Mesendoderm (in vitro differentiated cells): Measurements from ENCODE around the gene AGPS. TPM values are rescaled to one million over a fixed set of nuclear protein-coding genes. Genes with fewer than 3 reads are reported as not detected.

Experiments
- DNase-seq: peaks from one replicate; pipeline ENCODE4 v3.0.0; 2013
- H2AK5ac ChIP-seq: 2 replicates; pipeline ENCODE4 v1.6.1; 2013; ENCODE audit warnings: low read length, inconsistent platforms
- H2BK120ac ChIP-seq: 2 replicates; pipeline ENCODE4 v1.6.1; 2013; ENCODE audit warnings: low read depth, mild to moderate bottlenecking, low read length, moderate library complexity, mixed read lengths
- H2BK15ac ChIP-seq: replicated peaks from 2 replicates; pipeline ENCODE4 v1.6.1; 2013; ENCODE audit warnings: low read depth, mild to moderate bottlenecking, moderate library complexity
- H2BK5ac ChIP-seq: 2 replicates; pipeline ENCODE4 v1.6.1; 2013; ENCODE audit warnings: low read length, inconsistent platforms
- H3K18ac ChIP-seq: 2 replicates; pipeline ENCODE4 v1.6.1; 2013; ENCODE audit warnings: mild to moderate bottlenecking, low read length, mixed read lengths
- H3K23ac ChIP-seq: one replicate; pipeline ENCODE4 v1.6.1; 2013; ENCODE audit warnings: low read length
- H3K27ac ChIP-seq: 2 replicates; pipeline ENCODE4 v1.5.1; 2013; ENCODE audit warnings: low read depth, mild to moderate bottlenecking, inconsistent platforms, low read length, moderate library complexity
- H3K27me3 ChIP-seq: 2 replicates; pipeline ENCODE4 v1.6.1; 2013; ENCODE audit warnings: low read length, control low read depth, mild to moderate bottlenecking, inconsistent platforms; ENCODE audit not compliant: insufficient read depth, poor library complexity
- H3K36me3 ChIP-seq: 2 replicates; pipeline ENCODE4 v1.6.1; 2013; ENCODE audit warnings: low read length, inconsistent platforms; ENCODE audit not compliant: control insufficient read depth, insufficient read depth
- H3K4ac ChIP-seq: one replicate; pipeline ENCODE4 v1.6.1; 2013; ENCODE audit warnings: low read depth, mild to moderate bottlenecking, low read length, moderate library complexity
- H3K4me1 ChIP-seq: 2 replicates; pipeline ENCODE4 v1.6.1; 2013; ENCODE audit warnings: low read depth, low read length, inconsistent platforms; ENCODE audit not compliant: control insufficient read depth
- H3K4me2 ChIP-seq: 2 replicates; pipeline ENCODE4 v1.6.1; 2013; ENCODE audit warnings: low read length
- H3K4me3 ChIP-seq: 2 replicates; pipeline ENCODE4 v1.5.1; 2013; ENCODE audit warnings: mild to moderate bottlenecking, low read length
- H3K56ac ChIP-seq: one replicate; pipeline ENCODE4 v1.6.1; 2013; ENCODE audit warnings: low read length
- H3K79me1 ChIP-seq: 2 replicates; pipeline ENCODE4 v1.6.1; 2013; ENCODE audit warnings: low read length, inconsistent platforms
- H3K79me2 ChIP-seq: 2 replicates; pipeline ENCODE4 v1.6.1; 2013; ENCODE audit warnings: mild to moderate bottlenecking, low read length; ENCODE audit not compliant: control insufficient read depth, insufficient read depth
- H3K9ac ChIP-seq: 2 replicates; pipeline ENCODE4 v1.6.1; 2013; ENCODE audit warnings: low read length, inconsistent platforms
- H4K5ac ChIP-seq: one replicate; pipeline ENCODE4 v1.6.1; 2013; ENCODE audit warnings: low read length
- H4K8ac ChIP-seq: one replicate; pipeline ENCODE4 v1.6.1; 2013; ENCODE audit warnings: low read depth, mild to moderate bottlenecking, control low read depth, low read length, moderate library complexity
- whole genome bisulfite sequencing: extraction: QIAGEN DNeasy Blood & Tissue Kit; methylation state at CpG from one replicate; pipeline ENCODE4 v1.1.7; 2013; ENCODE audit warnings: low lambda C conversion rate, missing lambda C conversion rate; ENCODE audit not compliant: insufficient coverage; ENCODE audit errors: extremely low coverage; 5-methylcytosine and 5-hydroxymethylcytosine counted together
- small RNA-seq: library from polyadenylated mRNA; stranded (forward); fragments of <200 nt; extraction: miRNeasy Mini kit (QIAGEN cat#:217004); gene quantifications from one replicate; pipeline ENCODE3, GENCODE V24; 2013; ENCODE audit not compliant: insufficient read depth

Gene AGPS

DNA sequence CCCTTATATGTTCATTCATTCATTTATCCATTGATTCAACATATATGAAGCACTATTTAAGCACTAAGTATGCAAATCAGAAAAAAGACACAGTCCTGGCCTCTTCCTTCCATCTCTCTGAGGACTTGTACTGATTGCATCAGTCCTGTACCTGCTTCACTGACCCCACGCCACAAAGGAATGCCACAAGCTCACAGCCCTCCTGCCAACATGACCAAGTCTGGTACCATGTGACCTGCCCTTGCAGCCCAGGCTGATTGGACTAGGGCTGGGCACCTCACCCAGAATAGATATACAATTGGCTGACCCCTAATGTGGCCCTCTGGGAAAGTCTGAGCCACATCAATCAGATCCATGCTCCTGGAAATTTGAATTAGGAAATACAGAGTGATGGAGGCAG lies 196.6 kb downstream of the AGPS start:
- H2AK5ac ChIP-seq: no peak overlapping the region
- H3K4me3 ChIP-seq: no peak overlapping the region
- no peak overlapping the region for H3K4me2 ChIP-seq
- H3K56ac ChIP-seq: no peak overlapping the region
- H2BK5ac ChIP-seq: no peak overlapping the region
- no peak overlapping the region for H4K8ac ChIP-seq
- no peaks in the 10 kb centered on the region for H3K4me1 ChIP-seq
- H3K36me3 ChIP-seq: no peaks in the 10 kb centered on the region
- H3K27me3 ChIP-seq: no peaks in the 10 kb centered on the region
- no peak overlapping the region for H3K4ac ChIP-seq
- H3K18ac ChIP-seq: no peak overlapping the region
- H2BK120ac ChIP-seq: no peak overlapping the region
- H3K79me1 ChIP-seq: no peaks in the 10 kb centered on the region
- whole genome bisulfite sequencing: no CpG with 5 or more reads among the region's 1 CpG
- no peak overlapping the region for H2BK15ac ChIP-seq
- no peak overlapping the region for H3K27ac ChIP-seq
- H3K9ac ChIP-seq: no peak overlapping the region
- H4K5ac ChIP-seq: no peak overlapping the region
- no peak for DNase-seq
- H3K23ac ChIP-seq: no peak overlapping the region
- no peaks in the 10 kb centered on the region for H3K79me2 ChIP-seq

GRCh38 chr2:177592397-177592796 lies 199.8 kb downstream of the AGPS start:
- H4K5ac ChIP-seq: no peak overlapping the region
- no peaks in the 10 kb centered on the region for H3K4me1 ChIP-seq
- no peak overlapping the region for H2AK5ac ChIP-seq
- no peak overlapping the region for H3K18ac ChIP-seq
- no peak for DNase-seq
- no peak overlapping the region for H2BK120ac ChIP-seq
- no peak overlapping the region for H3K9ac ChIP-seq
- no peak overlapping the region for H3K4ac ChIP-seq
- H3K56ac ChIP-seq: no peak overlapping the region
- H3K4me2 ChIP-seq: no peak overlapping the region
- H3K27me3 ChIP-seq: no peaks in the 10 kb centered on the region
- no peaks in the 10 kb centered on the region for H3K79me2 ChIP-seq
- H2BK15ac ChIP-seq: no peak overlapping the region
- WGBS: no CpG with 5 or more reads among the region's 2 CpGs
- H2BK5ac ChIP-seq: no peak overlapping the region
- no peaks in the 10 kb centered on the region for H3K79me1 ChIP-seq
- no peak overlapping the region for H3K4me3 ChIP-seq
- H3K23ac ChIP-seq: no peak overlapping the region
- no peak overlapping the region for H3K27ac ChIP-seq
- no peak overlapping the region for H4K8ac ChIP-seq
- no peaks in the 10 kb centered on the region for H3K36me3 ChIP-seq

DNA sequence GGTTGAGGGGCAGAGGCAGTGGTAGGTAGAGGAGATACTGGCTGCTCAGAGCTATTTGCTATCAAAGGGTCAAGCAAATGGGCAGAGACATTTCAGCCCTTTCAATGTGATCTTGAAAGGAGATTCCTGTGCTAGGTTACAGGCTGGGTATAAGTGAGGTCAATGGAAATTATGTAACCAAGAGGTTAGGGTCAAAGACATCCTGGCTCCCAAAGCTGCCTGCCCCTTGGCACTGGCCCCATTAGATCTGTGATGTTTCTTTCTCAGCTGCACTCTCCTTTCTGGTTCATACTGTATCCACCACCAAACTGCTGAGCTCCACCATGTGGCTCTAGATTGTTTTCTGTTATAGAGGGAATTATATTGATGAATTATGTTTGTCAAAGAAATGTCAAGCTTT lies 200.4 kb downstream of the AGPS start:
- Histone ChIP-seq H3K9ac (no peak overlapping the region), H3K4ac (no peak overlapping the region), H4K5ac (no peak overlapping the region), H2BK15ac (no peak overlapping the region), H3K56ac (no peak overlapping the region), H3K79me2 (no peaks in the 10 kb centered on the region), H3K4me1 (peaks cover 3% of the 10 kb centered on the region), H3K36me3 (no peaks in the 10 kb centered on the region), H3K27me3 (no peaks in the 10 kb centered on the region), H3K4me2 (no peak overlapping the region), H3K18ac (no peak overlapping the region), H3K27ac (no peak overlapping the region), H4K8ac (no peak overlapping the region), H3K79me1 (no peaks in the 10 kb centered on the region), H3K23ac (no peak overlapping the region), H3K4me3 (no peak overlapping the region), H2BK120ac (no peak overlapping the region), H2BK5ac (no peak overlapping the region), H2AK5ac (no peak overlapping the region)
- DNase-seq: no peak

GRCh38 chr2:177593402-177593801 lies 200.8 kb downstream of the AGPS start:
- no CpG with 5 or more reads among the region's 3 CpGs for WGBS

More at GRCh38 chr2:177593402-177593801, 200.8 kb downstream of the AGPS start:
- no peaks in the 10 kb centered on the region for H3K27me3 ChIP-seq
- H3K79me1 ChIP-seq: no peaks in the 10 kb centered on the region
- no peak overlapping the region for H3K4me3 ChIP-seq
- no peak overlapping the region for H3K27ac ChIP-seq
- H3K36me3 ChIP-seq: no peaks in the 10 kb centered on the region
- no peak overlapping the region for H4K5ac ChIP-seq
- no peak overlapping the region for H3K18ac ChIP-seq
- no peak overlapping the region for H3K23ac ChIP-seq
- no peak overlapping the region for H2AK5ac ChIP-seq
- H3K4ac ChIP-seq: no peak overlapping the region
- no peak overlapping the region for H2BK15ac ChIP-seq
- no peak overlapping the region for H4K8ac ChIP-seq
- H2BK5ac ChIP-seq: no peak overlapping the region
- no peak overlapping the region for H3K4me2 ChIP-seq
- H3K56ac ChIP-seq: no peak overlapping the region
- peaks cover 5% of the 10 kb centered on the region for H3K4me1 ChIP-seq
- no peak overlapping the region for H2BK120ac ChIP-seq
- H3K79me2 ChIP-seq: no peaks in the 10 kb centered on the region
- no peak overlapping the region for H3K9ac ChIP-seq
- DNase-seq: no peak

Small RNA genes within 50 kb of the gene (small RNA-seq; reads per million reads assigned to genes)
- not detected for gene RF01210
